Skeletal muscle tissue (tissue), 5 donors: Measurements from ENCODE around the gene ZNF684. TPM values are rescaled to one million over a fixed set of nuclear protein-coding genes. Genes with fewer than 3 reads are reported as not detected.

Experiments
- H3K27ac ChIP-seq: one replicate; pipeline ENCODE4 v1.7.0; 2013; ENCODE audit warnings: mild to moderate bottlenecking, low read depth, low read length, inconsistent platforms
- H3K27me3 ChIP-seq, 3 donors: one replicate each; pipeline ENCODE4 v1.7.0; 2013; ENCODE audit warnings: low read length in 3 of 3; ENCODE audit not compliant: control insufficient read depth in 3 of 3, insufficient read depth in 3 of 3
- H3K36me3 ChIP-seq, 3 donors: one replicate each; pipeline ENCODE4 v1.7.0; 2013; ENCODE audit warnings: low read length in 3 of 3; ENCODE audit not compliant: control insufficient read depth in 3 of 3, insufficient read depth in 3 of 3
- H3K4me1 ChIP-seq, 3 donors: one replicate each; pipeline ENCODE4 v1.7.0; 2013; ENCODE audit warnings: low read length in 3 of 3, mild to moderate bottlenecking in 3 of 3; ENCODE audit not compliant: control insufficient read depth in 3 of 3, insufficient read depth in 3 of 3
- H3K4me3 ChIP-seq, 3 donors: one replicate each; pipeline ENCODE4 v1.7.0; 2013; ENCODE audit warnings: low read length in 3 of 3
- H3K9ac ChIP-seq, 3 donors: one replicate each; pipeline ENCODE4 v1.7.0; 2013; ENCODE audit warnings: low read length in 3 of 3, mild to moderate bottlenecking in 3 of 3, moderate library complexity in 2 of 3, low read depth in 1 of 3
- H3K9me3 ChIP-seq, 3 donors: one replicate each; pipeline ENCODE4 v1.7.0; 2013; ENCODE audit warnings: low read length in 3 of 3; ENCODE audit not compliant: control insufficient read depth in 3 of 3
- small RNA-seq: library from RNA; depleted of rRNA; stranded (forward); fragments of <200 nt; gene quantifications from one replicate; pipeline ENCODE3, GENCODE V24; 2014
- total RNA-seq: library from RNA; depleted of rRNA; stranded (reverse); fragments of >200 nt; gene quantifications from one replicate; pipeline ENCODE4 v1.2.3, GENCODE V29; 2014
- donor health status: Osteomylitis.

ZNF684 gene
- total RNA-seq, 1 donor from 2014 or later: 2.1 TPM

GRCh38 chr1:40595623-40596022, 64.2 kb downstream of the ZNF684 start:
- H3K36me3 ChIP-seq: no peaks in the 10 kb centered on the region
- H3K4me1 ChIP-seq: peaks cover 0 to 9% (median 4%) of the 10 kb centered on the region in 3 donors
- H3K9me3 ChIP-seq: no peaks in the 10 kb centered on the region
- no peak overlapping the region for H3K4me3 ChIP-seq
- H3K27ac ChIP-seq: no peak overlapping the region
- H3K27me3 ChIP-seq: no peaks in the 10 kb centered on the region
- no peak overlapping the region for H3K9ac ChIP-seq

Small RNA genes lying within 50 kb of the gene (small RNA-seq; reads per million reads assigned to genes)
- gene AL356379.1: not detected

Other genes with a start within 250 kb of the ZNF684 start
- gene COL9A2, start 214.4 kb upstream of the ZNF684 start, total RNA-seq: 7.8 TPM
- gene SMAP2, start 157.9 kb upstream of the ZNF684 start, total RNA-seq: 9.9 TPM
- gene ZFP69B, start 81.2 kb upstream of the ZNF684 start, total RNA-seq: under 0.01 TPM
- gene ZFP69, start 54.3 kb upstream of the ZNF684 start, total RNA-seq: 3.7 TPM
- gene EXO5, start 22.9 kb upstream of the ZNF684 start, total RNA-seq: 6.3 TPM
- gene RIMS3, start 134.0 kb downstream of the ZNF684 start, total RNA-seq: 0.52 TPM
- 28.2 TPM for gene NFYC, start 160.1 kb downstream of the ZNF684 start, total RNA-seq